Muscle of leg (tissue), 9 donors: ENCODE data around the gene COX18. TPM values are rescaled to one million over a fixed set of nuclear protein-coding genes. Genes with fewer than 3 reads are reported as not detected.

ENCODE experiments used
- polyA plus RNA-seq, 8 donors: library from polyadenylated mRNA; unstranded; fragments of 120-200 nt; gene quantifications; one replicate each; pipeline versions ENCODE4 v1.2.1 to v1.2.3, GENCODE V29; 2013; ENCODE audit warnings: inconsistent platforms in 1 of 8, low replicate concordance in 1 of 8; ENCODE audit not compliant: insufficient read length in 8 of 8, insufficient read depth in 1 of 8
- total RNA-seq: library from RNA; stranded (reverse); fragments of 120-200 nt; gene quantifications from one replicate; pipeline ENCODE4 v1.2.4, GENCODE V29; 2013

Gene COX18
- total and polyA plus RNA-seq, 9 donors, result 9.8 to 14.5 (median 12.2) TPM

Other genes starting within 250 kb of the COX18 start
- 42.8 TPM for gene ANKRD17, start 189.1 kb upstream of the COX18 start, total RNA-seq
- 10 to 100 TPM; 38.9 to 49.6 (median 44.9) TPM for gene ANKRD17, start 189.1 kb upstream of the COX18 start, polyA plus RNA-seq